Measurements from ENCODE around the gene GLUL.

Gene GLUL

GRCh38 chr1:182370532-182370931, 21.1 kb downstream of the GLUL start:
- H3K4me3 ChIP-seq (ENCODE audit: low read depth, low read length) = no peak overlapping the region
- DNase-seq (ENCODE audit: low read depth) = no peak
- in situ Hi-C loops (cut with HindIII; ENCODE audit: low sequenced_read_pairs) = no loop called here
- no peak for TF ChIP-seq CTCF (IDR thresholded peaks at IDR 0.05; ENCODE audit: low read depth, low read length, missing control alignments)

GRCh38 chr1:182368903-182369302, 22.7 kb downstream of the GLUL start:
- no peak for DNase-seq (ENCODE audit: low read depth)
- in situ Hi-C loops (cut with HindIII; ENCODE audit: low sequenced_read_pairs) = no loop called here
- H3K4me3 ChIP-seq (ENCODE audit: low read depth, low read length) = no peak overlapping the region
- no peak for TF ChIP-seq CTCF (IDR thresholded peaks at IDR 0.05; ENCODE audit: low read depth, low read length, missing control alignments)

- in situ Hi-C loops (cut with HindIII; ENCODE audit: low sequenced_read_pairs) = no loop called here
- TF ChIP-seq CTCF (IDR thresholded peaks at IDR 0.05; ENCODE audit: low read depth, low read length, missing control alignments) = no peak
- DNase-seq (ENCODE audit: low read depth) = no peak
These were observed 23.2 kb downstream of the GLUL start for GRCh38 chr1:182368358-182368757.

GRCh38 chr1:182367926-182368325, 23.7 kb downstream of the GLUL start:
- no peak for TF ChIP-seq CTCF (IDR thresholded peaks at IDR 0.05; ENCODE audit: low read depth, low read length, missing control alignments)
- in situ Hi-C loops (cut with HindIII; ENCODE audit: low sequenced_read_pairs) = no loop called here
- H3K4me3 ChIP-seq (ENCODE audit: low read depth, low read length) = no peak overlapping the region
- no peak for DNase-seq (ENCODE audit: low read depth)

More at GRCh38 chr1:182368358-182368757, 23.2 kb downstream of the GLUL start:
- H3K4me3 ChIP-seq (ENCODE audit: low read depth, low read length) = no peak overlapping the region

- no peak for DNase-seq (ENCODE audit: low read depth)
- in situ Hi-C loops (cut with HindIII; ENCODE audit: low sequenced_read_pairs) = no loop called here
- no peak overlapping the region for H3K4me3 ChIP-seq (ENCODE audit: low read depth, low read length)
- TF ChIP-seq CTCF (IDR thresholded peaks at IDR 0.05; ENCODE audit: low read depth, low read length, missing control alignments) = no peak
These were observed 25.0 kb downstream of the GLUL start for GRCh38 chr1:182366596-182366995.

- in situ Hi-C loops (cut with HindIII; ENCODE audit: low sequenced_read_pairs) = no loop called here
- no peak for TF ChIP-seq CTCF (IDR thresholded peaks at IDR 0.05; ENCODE audit: low read depth, low read length, missing control alignments)
- H3K4me3 ChIP-seq (ENCODE audit: low read depth, low read length) = no peak overlapping the region
- no peak for DNase-seq (ENCODE audit: low read depth)
These were observed 31.9 kb downstream of the GLUL start for GRCh38 chr1:182359645-182360044.

GRCh38 chr1:182357913-182358312, 33.7 kb downstream of the GLUL start:
- in situ Hi-C loops (cut with HindIII; ENCODE audit: low sequenced_read_pairs) = no loop called here
- H3K4me3 ChIP-seq (ENCODE audit: low read depth, low read length) = no peak overlapping the region
- TF ChIP-seq CTCF (IDR thresholded peaks at IDR 0.05; ENCODE audit: low read depth, low read length, missing control alignments) = no peak
- no peak for DNase-seq (ENCODE audit: low read depth)

All from astrocyte of the cerebellum (primary cell).